ENCODE measurements around the gene HIBCH. TPM values are rescaled to one million over a fixed set of nuclear protein-coding genes. Genes with fewer than 3 reads are reported as not detected.
"Not testable (repeated sequence)": the region's sequence is repeated elsewhere in the genome, so short reads cannot be mapped to it uniquely, and the experiment has no call there.

Gene HIBCH
- total RNA-seq, 1 donor from 2014 or later, result 29.7 TPM

DNA sequence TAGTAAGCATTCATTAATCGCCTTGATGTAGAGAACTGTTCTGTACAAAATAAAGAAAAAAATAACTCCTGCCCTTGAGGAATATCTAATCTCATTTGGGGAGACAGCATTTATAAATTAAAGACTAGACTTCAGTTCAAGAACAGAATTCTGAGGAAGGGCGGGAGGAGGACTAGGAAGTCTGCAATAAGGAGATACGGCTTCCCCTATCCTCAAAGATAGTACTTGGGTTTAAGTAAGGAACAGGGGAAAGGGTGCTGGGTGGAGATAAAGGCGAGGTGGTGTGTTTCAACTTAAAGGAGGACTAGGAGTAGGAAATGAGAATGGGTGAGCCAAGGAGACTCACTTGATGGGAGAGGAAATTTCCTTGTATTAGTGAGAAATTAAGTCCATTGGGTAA lies 135.2 kb downstream of the HIBCH start:
- no peak for DNase-seq

- no peak for DNase-seq
Measured at GRCh38 chr2:190183539-190183938, 136.1 kb downstream of the HIBCH start.

DNA sequence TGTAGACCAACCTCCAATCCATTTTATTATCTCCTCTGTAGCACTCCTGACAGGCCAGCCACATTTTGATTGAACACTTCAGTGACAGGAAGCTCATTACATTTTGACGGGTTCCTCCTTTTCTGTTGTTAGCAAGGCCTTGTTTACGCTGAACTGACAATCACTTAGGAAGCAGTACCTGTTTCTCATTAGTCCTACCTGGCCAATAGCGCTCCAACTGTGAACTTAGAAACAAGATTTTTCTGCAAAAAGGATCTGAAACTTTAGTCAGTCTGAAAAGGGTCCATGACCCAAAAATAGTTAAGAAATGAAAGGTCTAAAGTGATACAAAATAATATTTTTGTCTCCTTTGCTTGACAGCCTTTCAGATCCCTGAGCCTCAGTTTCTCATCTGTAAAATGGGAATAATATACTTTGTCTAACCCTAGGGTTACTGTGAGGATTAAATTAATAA lies 137.5 kb downstream of the HIBCH start:
- no peak for DNase-seq

DNA sequence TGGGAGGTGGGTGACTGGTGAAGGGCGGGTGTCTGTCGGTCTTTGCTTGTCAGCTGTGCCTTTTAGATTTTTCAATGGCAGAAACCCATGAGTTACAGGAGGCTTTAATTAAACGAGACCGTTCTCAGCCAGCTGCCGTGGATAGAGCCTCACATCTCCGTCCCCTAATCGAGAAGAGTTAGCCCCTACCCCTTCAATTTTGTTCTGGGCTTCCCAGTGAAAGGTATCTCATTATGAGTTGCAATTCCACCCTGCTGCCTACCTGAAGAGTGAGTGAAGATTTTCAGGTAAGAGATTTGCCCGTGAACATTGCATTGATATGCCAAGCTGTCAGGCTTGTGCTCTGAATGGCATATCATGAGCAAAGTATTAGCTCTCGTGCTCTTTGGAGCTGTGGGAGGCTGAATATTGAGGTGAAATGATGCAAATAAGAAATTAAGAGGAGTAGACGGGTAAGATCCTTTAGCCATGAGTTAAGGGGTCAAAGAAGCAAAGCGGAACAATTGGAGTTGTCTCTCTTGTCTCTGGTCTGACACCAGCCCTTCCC lies 138.4 kb downstream of the HIBCH start:
- DNase-seq, result no peak

DNA sequence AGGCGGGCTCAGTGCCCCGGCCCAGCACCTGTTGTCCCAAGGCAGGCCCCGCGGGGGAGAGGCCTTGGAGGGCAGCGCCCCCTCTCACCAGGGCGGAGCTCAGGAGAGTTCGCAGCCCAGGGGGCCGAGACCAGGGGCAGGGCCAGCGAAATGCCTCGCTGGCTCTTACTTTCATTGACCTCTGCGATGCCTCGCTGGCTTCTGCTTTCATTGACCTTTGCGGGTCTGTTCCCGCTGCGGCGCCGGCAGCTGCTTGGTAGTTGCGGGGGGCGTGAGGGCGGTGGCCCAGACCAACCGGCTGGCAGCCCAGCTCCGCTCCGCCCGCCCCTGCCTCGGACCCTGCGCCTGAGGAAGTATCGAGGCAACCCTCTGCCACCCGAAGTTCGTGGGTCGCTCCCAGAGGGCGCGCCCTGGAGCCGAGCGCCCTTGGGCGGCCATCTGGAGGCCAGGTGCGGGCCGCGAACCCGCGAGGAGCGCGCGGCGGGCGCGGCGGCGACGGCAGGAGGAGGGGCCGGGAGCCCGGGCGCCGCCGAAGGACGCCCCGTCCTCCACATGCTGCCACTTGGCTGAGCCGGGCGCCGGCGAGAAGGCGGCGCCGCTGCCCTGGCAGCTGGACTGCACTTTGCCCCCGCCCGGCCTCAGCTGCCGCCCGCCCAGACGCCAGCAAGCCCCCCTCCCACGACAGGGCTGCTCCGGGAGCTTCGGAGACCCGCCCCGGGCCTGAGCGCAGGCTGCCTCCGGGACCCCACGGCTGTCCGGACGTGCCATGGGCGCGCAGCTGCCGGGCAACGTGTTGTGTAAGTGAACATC lies 139.1 kb downstream of the HIBCH start:
- peak; percentile 86 for DNase-seq

DNA sequence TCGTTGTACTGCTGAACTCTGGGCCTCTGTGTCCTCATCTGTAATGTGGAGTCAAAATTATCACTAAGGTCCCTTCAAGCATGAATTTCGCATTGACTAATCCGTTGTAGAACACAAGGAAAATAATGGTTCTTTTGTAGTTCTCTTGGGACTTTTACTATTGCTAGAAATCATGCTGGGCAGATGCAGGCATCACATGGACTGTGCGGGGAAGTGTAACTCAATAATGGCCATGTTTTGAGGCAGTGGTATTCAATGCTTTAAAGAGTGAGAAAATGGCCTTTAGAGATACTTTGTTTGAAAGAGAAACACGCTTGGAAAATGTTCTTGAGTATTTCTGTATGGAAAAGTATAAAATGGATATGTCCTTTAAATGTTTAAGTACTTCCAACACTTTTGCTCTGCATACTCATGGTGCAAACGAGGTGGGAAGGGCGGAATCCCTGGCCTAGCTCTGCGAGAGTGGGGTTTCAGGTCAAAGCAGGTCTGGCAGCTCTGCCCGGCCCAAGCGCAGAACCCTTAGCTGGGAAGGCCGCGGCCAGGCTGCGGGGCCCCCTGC lies 139.8 kb downstream of the HIBCH start:
- no peak for DNase-seq

- no peak for DNase-seq
Measured at GRCh38 chr2:190178066-190178722, 141.4 kb downstream of the HIBCH start.

GRCh38 chr2:190177249-190178040 lies 142.2 kb downstream of the HIBCH start:
- no peak for DNase-seq

- peak; percentile 25 for DNase-seq
Measured at GRCh38 chr2:190173392-190173791, 146.2 kb downstream of the HIBCH start.

GRCh38 chr2:190170673-190171072 lies 149.0 kb downstream of the HIBCH start:
- no peak for DNase-seq

DNA sequence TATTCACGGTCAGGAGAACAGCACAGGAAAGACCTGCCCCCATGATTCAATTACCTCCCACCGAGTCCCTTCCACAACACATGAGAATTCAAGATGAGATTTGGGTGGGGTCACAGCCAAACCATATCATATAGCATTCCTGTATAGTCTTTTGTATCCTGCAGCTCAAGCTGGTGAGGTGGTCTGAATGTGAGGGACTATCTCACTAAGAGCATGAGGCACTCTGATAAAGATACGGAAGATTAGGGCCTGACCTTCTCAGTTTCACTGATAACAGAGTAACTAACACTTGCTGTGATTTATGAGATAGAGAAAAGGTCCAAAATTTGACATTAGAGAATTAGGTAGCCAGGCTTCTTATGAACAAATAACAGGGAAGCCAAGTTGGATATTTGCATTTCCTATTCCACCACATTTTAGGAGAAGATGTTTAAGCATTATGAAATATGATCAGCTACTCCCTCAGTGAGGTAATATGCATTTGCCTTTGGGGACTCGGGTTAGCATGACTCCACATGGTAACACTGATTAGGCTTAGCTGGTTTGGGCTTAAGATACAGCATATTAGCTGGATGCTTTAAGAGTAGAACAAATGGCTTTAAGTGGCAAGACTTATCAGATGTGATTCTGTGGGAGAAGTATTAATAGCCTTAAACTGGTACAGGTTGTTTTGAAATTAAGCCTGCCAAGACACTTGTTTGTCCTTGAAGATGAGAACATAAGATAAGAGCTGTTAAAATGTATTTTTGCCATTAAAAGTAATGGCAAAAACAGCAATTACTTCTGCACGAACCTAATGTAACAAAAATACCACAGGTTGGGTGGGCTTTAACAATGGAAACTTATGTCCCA lies 150.2 kb downstream of the HIBCH start:
- DNase-seq, result no peak

DNA sequence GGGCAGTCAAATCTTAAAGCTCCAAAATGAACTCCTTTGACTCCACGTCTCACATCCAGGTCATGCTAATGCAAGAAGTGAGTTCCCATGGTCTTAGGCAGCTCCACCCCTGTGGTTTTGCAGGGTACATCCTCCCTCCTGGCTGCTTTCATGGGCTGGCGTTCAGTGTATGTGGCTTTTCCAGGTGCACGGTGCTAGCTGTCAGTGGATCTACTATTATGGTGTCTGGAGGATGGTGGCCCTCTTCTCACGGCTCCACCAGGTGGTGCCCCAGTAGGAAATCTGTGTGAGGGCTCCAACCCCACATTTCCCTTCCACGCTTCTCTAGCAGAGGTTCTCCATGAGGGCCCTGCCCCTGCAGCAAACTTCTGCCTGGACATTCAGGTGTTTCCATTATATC lies 151.9 kb downstream of the HIBCH start:
- no peak for DNase-seq

GRCh38 chr2:190165491-190165890 lies 154.1 kb downstream of the HIBCH start:
- DNase-seq, result no peak

- DNase-seq, result no peak
Measured at GRCh38 chr2:190162851-190163250, 156.8 kb downstream of the HIBCH start.

GRCh38 chr2:190159453-190159852 lies 160.2 kb downstream of the HIBCH start:
- DNase-seq, result peak; percentile 75

DNA sequence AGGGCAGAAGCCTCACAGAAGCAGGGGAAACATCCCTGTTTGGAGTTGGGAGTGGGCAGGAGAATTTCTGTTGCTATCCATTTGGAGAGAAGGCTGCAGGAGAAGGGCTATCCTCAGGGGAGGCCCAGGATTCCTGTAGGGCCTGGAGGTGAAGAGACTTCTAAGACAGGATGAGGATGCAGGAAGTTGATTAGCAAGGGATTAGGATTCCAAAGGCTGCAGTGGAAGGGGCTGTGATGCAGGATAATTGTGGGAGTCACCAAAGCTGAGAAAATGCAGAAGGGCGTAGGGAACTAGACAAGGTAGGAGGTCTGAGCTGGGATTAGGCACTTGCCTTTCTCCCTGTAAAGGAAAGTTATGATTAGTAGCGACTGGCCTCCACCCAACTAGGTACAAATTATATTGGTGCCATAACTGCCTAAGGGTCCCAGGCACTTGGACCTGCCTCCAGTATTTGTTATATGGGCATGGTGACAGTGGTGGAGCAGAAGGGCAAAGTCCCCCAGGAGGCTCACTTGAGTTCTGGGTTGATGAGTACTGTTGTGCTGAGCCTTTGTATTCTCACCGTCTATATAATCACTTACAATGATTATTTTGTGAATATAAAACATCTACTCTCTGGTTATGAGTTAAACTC lies 160.7 kb downstream of the HIBCH start:
- no peak for DNase-seq

GRCh38 chr2:190157613-190158528 lies 161.8 kb downstream of the HIBCH start:
- not testable (repeated sequence) for DNase-seq

DNA sequence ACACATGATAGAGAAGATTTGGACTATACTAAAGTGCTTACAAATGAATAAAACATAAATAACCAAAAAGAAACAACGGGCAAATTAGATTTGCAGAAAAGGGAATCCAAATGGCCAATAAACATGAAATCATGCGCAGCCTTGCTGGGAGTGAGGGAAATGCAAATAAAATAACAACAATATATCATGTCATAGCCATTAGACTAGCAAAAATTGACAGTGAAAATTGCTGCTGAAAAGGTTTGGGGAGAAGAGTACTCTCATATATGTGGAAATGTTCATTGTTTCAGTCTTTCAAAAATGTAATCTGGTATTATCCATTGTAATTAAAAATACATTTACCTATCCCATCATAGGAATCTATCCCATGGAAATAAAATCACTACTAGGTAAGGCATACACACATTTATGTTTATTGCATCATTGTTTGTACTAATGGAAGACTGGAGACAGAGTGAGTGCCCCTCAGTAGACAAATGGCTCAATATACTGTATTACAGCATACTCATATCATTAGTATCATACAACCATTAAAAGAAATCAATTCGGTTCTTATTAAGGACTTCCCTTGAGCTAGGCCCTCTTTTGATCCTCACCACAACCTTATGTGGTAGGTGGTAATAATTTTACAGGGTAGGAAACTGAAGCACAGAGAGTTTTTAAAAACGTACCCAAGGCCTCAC lies 163.0 kb downstream of the HIBCH start:
- no peak for DNase-seq
